HepG2 (cell line): ENCODE results near the gene SLC22A15. TPM values are rescaled to one million over a fixed set of nuclear protein-coding genes. Genes with fewer than 3 reads are reported as not detected.
A peak's percentile ranks its signal among the peaks of the same experiment; 100 is the strongest.

ENCODE experiments used
- CHCHD3 ChIP-seq: sonication (generic); formaldehyde crosslinking; IDR thresholded peaks from 2 replicates; pipeline ENCODE4 v1.8.0; 2022; ENCODE audit warnings: mild to moderate bottlenecking, missing genetic modification reagents, moderate library complexity
- EED ChIP-seq: sonication (generic); formaldehyde crosslinking; IDR thresholded peaks from 2 replicates; pipeline ENCODE4 v1.5.0; 2020; ENCODE audit warnings: mild to moderate bottlenecking, missing genetic modification reagents
- ELF1 ChIP-seq: sonication (generic); formaldehyde crosslinking; IDR thresholded peaks from 2 replicates; pipeline ENCODE4 v1.4.0; 2020; ENCODE audit warnings: missing genetic modification reagents
- ETV6 ChIP-seq: sonication (generic); formaldehyde crosslinking; conservative IDR thresholded peaks from 2 replicates; pipeline ENCODE4 v1.4.0; 2020; ENCODE audit warnings: missing genetic modification reagents
- HOXA5 ChIP-seq: sonication (generic); formaldehyde crosslinking; IDR thresholded peaks from 2 replicates; pipeline ENCODE4 v1.4.0; 2020; ENCODE audit warnings: missing genetic modification reagents
- HOXD1 ChIP-seq: sonication (generic); formaldehyde crosslinking; IDR thresholded peaks from 2 replicates; pipeline ENCODE4 v1.5.0; 2020; ENCODE audit warnings: missing genetic modification reagents
- SAP130 ChIP-seq: IDR thresholded peaks from 2 replicates; pipeline ENCODE4 v1.6.1; 2016; ENCODE audit warnings: low read depth
- ZNF468 ChIP-seq: sonication (generic); formaldehyde crosslinking; IDR thresholded peaks from 2 replicates; pipeline ENCODE4 v1.8.0; 2022; ENCODE audit warnings: mild to moderate bottlenecking, moderate library complexity, missing genetic modification reagents
- polyA plus RNA-seq, 8 experiments: library from polyadenylated mRNA; depleted of rRNA in 3 of 8; stranded (reverse) in 7 of 8; unstranded in 1 of 8; fragments of >200 nt; fragmentation: Illumina TruSeq in 4 of 8; extraction: Trizol in 4 of 8; gene quantifications; 2 replicates each; pipeline versions ENCODE4 v1.2.1 to v1.2.3, GENCODE V29; 2011 to 2016; ENCODE audit warnings: low read depth in 4 of 8, missing spikeins in 1 of 8, mixed read lengths in 1 of 8; ENCODE audit not compliant: insufficient read depth in 1 of 8
- total RNA-seq, 5 experiments: library from RNA; depleted of rRNA; stranded (reverse); fragments of >200 nt; fragmentation: Illumina TruSeq; extraction: Trizol; gene quantifications; 2 replicates each; pipeline ENCODE4 v1.2.3, GENCODE V29; 2016; ENCODE audit warnings: low read depth in 1 of 5
- TF ChIP-seq, protein P1 (sequence below): sonication (generic); formaldehyde crosslinking; IDR thresholded peaks from 2 replicates; pipeline ENCODE4 v1.8.0; 2022; ENCODE audit warnings: mild to moderate bottlenecking, missing genetic modification reagents, borderline replicate concordance
- TF ChIP-seq, protein P2 (sequence below): sonication (generic); formaldehyde crosslinking; IDR thresholded peaks from 2 replicates; pipeline ENCODE4 v1.8.1; 2022; ENCODE audit warnings: low read depth, mild to moderate bottlenecking, missing genetic modification reagents
- TF ChIP-seq, protein P3 (sequence below): sonication (generic); formaldehyde crosslinking; IDR thresholded peaks from 2 replicates; pipeline ENCODE4 v1.8.1; 2023; ENCODE audit warnings: mild to moderate bottlenecking, inconsistent platforms, moderate library complexity, missing genetic modification reagents, borderline replicate concordance
- TF ChIP-seq, protein P4 (sequence below): sonication (generic); formaldehyde crosslinking; IDR thresholded peaks from one replicate; pipeline ENCODE4 v1.5.1; 2020; ENCODE audit warnings: mild to moderate bottlenecking, missing genetic modification reagents; ENCODE audit errors: not compliant biosample characterization
- TF ChIP-seq, protein P5 (sequence below): sonication (generic); formaldehyde crosslinking; IDR thresholded peaks from 2 replicates; pipeline ENCODE4 v1.4.0; 2020; ENCODE audit warnings: missing genetic modification reagents, borderline replicate concordance

SLC22A15 gene
- total and polyA plus RNA-seq, 2 of the 13 experiments (the other 11 are each of a cell fraction or from before 2014, with no cell fraction given) = 0.24 to 1.7 TPM

DNA sequence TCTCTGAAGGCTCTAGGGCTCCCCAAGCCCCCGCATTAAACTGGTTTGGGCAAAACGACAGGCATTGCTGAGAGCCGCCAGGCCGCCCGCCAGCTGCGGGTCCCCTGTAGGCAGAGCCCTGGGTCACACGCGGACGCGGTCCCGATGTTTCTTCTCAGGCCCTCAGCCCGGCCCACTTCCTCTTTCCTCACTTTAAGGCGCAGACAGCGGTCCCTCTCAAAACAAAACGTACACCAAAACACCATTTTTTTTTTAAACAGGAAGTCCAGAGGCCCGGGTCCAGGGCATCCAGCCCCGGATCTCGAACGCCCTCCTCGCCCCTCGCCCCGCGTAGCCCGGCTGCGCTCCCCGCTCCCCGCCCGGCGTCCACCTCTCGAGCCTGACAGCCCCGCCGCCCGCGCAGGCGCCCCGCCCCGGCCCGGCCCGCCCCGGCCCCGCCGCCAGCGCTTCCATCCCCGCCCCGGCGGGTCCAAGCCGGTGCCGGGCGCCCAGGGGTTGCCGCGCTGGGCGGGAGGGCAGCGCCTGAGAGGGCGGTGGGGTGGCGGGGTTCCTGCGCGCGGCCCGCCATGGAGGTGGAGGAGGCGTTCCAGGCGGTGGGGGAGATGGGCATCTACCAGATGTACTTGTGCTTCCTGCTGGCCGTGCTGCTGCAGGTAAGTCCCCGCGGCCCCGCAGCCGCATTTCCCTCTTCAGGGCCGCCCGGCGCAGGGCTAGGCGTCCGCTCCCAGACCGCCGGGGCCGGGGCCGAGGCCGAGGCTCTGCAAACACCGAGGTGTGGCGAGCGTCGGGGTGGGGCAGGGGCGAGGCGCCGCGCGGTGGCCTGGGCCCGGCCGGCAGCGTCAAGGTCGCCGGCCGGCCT lies at the start of gene SLC22A15 (continued):
- TF ChIP-seq, protein P1, sequence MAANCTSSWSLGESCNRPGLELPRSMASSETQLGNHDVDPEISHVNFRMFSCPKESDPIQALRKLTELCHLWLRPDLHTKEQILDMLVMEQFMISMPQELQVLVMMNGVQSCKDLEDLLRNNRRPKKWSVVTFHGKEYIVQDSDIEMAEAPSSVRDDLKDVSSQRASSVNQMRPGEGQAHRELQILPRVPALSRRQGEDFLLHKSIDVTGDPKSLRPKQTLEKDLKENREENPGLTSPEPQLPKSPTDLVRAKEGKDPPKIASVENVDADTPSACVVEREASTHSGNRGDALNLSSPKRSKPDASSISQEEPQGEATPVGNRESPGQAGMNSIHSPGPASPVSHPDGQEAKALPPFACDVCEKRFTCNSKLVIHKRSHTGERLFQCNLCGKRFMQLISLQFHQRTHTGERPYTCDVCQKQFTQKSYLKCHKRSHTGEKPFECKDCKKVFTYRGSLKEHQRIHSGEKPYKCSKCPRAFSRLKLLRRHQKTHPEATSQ = no peak
- TF ChIP-seq, protein P2, sequence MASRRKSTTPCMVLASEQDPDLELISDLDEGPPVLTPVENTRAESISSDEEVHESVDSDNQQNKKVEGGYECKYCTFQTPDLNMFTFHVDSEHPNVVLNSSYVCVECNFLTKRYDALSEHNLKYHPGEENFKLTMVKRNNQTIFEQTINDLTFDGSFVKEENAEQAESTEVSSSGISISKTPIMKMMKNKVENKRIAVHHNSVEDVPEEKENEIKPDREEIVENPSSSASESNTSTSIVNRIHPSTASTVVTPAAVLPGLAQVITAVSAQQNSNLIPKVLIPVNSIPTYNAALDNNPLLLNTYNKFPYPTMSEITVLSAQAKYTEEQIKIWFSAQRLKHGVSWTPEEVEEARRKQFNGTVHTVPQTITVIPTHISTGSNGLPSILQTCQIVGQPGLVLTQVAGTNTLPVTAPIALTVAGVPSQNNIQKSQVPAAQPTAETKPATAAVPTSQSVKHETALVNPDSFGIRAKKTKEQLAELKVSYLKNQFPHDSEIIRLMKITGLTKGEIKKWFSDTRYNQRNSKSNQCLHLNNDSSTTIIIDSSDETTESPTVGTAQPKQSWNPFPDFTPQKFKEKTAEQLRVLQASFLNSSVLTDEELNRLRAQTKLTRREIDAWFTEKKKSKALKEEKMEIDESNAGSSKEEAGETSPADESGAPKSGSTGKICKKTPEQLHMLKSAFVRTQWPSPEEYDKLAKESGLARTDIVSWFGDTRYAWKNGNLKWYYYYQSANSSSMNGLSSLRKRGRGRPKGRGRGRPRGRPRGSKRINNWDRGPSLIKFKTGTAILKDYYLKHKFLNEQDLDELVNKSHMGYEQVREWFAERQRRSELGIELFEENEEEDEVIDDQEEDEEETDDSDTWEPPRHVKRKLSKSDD (CRISPR knock-in tag) = no peak
- TF ChIP-seq EED (0 out of 2 replicates have a peak, but pooled peaks have one; percentile 21), ETV6 (CRISPR knock-in tag) (no peak), ELF1 (CRISPR knock-in tag) (no peak), HOXD1 (CRISPR knock-in tag) (no peak), CHCHD3 (CRISPR knock-in tag) (no peak), ZNF468 (no peak), SAP130 (CRISPR knock-in tag) (peak; percentile 3; the same call in 1 of the 2 replicates), HOXA5 (CRISPR knock-in tag) (no peak)
- TF ChIP-seq, protein P3, sequence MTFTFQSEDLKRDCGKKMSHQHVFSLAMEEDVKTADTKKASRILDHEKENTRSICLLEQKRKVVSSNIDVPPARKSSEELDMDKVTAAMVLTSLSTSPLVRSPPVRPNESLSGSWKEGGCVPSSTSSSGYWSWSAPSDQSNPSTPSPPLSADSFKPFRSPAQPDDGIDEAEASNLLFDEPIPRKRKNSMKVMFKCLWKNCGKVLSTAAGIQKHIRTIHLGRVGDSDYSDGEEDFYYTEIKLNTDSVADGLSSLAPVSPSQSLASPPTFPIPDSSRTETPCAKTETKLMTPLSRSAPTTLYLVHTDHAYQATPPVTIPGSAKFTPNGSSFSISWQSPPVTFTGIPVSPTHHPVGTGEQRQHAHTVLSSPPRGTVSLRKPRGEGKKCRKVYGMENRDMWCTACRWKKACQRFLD = no peak
- TF ChIP-seq, protein P4, sequence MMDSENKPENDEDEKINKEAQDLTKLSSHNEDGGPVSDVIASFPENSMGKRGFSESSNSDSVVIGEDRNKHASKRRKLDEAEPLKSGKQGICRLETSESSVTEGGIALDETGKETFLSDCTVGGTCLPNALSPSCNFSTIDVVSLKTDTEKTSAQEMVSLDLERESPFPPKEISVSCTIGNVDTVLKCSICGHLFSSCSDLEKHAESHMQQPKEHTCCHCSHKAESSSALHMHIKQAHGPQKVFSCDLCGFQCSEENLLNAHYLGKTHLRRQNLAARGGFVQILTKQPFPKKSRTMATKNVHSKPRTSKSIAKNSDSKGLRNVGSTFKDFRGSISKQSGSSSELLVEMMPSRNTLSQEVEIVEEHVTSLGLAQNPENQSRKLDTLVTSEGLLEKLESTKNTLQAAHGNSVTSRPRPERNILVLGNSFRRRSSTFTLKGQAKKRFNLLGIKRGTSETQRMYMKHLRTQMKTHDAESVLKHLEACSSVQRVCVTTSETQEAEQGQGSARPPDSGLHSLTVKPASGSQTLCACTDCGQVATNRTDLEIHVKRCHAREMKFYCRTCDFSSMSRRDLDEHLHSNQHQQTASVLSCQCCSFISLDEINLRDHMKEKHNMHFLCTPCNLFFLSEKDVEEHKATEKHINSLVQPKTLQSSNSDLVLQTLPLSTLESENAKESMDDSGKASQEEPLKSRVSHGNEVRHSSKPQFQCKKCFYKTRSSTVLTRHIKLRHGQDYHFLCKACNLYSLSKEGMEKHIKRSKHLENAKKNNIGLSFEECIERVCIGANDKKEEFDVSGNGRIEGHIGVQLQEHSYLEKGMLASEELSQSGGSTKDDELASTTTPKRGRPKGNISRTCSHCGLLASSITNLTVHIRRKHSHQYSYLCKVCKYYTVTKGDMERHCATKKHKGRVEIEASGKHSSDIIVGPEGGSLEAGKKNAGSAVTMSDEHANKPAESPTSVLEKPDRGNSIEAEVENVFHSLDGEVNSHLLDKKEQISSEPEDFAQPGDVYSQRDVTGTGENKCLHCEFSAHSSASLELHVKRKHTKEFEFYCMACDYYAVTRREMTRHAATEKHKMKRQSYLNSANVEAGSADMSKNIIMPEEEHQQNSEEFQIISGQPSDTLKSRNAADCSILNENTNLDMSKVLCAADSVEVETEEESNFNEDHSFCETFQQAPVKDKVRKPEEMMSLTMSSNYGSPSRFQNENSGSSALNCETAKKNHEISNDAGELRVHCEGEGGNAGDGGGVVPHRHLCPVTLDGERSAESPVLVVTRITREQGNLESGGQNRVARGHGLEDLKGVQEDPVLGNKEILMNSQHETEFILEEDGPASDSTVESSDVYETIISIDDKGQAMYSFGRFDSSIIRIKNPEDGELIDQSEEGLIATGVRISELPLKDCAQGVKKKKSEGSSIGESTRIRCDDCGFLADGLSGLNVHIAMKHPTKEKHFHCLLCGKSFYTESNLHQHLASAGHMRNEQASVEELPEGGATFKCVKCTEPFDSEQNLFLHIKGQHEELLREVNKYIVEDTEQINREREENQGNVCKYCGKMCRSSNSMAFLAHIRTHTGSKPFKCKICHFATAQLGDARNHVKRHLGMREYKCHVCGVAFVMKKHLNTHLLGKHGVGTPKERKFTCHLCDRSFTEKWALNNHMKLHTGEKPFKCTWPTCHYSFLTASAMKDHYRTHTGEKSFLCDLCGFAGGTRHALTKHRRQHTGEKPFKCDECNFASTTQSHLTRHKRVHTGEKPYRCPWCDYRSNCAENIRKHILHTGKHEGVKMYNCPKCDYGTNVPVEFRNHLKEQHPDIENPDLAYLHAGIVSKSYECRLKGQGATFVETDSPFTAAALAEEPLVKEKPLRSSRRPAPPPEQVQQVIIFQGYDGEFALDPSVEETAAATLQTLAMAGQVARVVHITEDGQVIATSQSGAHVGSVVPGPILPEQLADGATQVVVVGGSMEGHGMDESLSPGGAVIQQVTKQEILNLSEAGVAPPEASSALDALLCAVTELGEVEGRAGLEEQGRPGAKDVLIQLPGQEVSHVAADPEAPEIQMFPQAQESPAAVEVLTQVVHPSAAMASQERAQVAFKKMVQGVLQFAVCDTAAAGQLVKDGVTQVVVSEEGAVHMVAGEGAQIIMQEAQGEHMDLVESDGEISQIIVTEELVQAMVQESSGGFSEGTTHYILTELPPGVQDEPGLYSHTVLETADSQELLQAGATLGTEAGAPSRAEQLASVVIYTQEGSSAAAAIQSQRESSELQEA (CRISPR knock-in tag) = no peak
- TF ChIP-seq, protein P5, sequence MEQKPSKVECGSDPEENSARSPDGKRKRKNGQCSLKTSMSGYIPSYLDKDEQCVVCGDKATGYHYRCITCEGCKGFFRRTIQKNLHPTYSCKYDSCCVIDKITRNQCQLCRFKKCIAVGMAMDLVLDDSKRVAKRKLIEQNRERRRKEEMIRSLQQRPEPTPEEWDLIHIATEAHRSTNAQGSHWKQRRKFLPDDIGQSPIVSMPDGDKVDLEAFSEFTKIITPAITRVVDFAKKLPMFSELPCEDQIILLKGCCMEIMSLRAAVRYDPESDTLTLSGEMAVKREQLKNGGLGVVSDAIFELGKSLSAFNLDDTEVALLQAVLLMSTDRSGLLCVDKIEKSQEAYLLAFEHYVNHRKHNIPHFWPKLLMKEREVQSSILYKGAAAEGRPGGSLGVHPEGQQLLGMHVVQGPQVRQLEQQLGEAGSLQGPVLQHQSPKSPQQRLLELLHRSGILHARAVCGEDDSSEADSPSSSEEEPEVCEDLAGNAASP (CRISPR knock-in tag) = no peak
